ENCODE results near the gene DNAJC30.

DNA sequence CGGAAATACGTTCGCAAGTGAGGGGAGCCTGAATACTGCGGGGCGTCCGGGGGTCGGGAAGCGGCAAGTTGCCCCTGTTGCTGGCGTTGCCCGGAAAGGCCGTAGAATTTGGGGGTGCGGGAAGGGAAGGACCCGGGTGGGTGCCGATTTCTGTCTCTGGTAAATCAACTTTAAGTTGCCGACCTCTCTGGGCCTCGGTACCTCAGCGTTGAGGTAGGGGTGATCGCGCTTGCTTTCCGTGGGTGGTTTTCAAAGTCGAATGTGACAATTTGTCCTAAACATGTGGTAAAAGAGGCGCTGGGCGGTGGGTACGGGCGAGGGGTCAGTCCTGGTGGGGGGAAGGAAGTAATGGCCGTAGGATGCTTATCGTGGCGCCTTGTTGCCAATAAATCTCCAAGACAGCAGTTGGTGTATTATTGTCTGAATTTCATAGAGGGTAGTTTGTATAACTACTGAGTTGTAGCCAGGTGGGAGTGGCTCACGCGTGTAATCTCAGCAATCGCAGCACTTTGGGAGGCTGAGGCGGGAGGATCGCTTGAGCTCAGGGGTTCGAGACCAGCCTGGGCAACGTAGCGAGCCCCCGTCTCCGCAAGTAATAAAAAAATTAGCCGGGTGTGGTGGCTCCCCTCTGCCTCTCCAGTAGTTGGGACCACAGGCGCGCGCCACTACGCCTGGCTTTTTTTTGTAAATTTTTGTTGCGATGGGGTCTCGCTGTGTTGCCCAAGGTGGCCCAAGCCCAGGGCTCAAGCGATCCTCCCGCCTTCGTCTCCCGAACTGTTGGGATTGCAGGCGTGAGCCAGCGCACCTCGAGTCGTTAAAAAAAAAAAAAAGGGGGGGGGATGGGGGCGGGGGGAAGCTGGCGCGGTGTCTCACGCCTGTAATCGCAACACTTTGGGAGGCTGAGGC is 788 bp upstream of the DNAJC30 start:
- TF ChIP-seq CTCF (IDR thresholded peaks at IDR 0.05; ENCODE audit: poor library complexity, severe bottlenecking) (no peak), EP300 (conservative IDR thresholded peaks at IDR 0.05; ENCODE audit: poor library complexity, severe bottlenecking) (no peak), TAF1 (IDR thresholded peaks at IDR 0.05; ENCODE audit: low read depth) (no peak), POLR2AphosphoS5 (IDR thresholded peaks at IDR 0.05) (no peak)
- TF ChIP-seq, protein P1, sequence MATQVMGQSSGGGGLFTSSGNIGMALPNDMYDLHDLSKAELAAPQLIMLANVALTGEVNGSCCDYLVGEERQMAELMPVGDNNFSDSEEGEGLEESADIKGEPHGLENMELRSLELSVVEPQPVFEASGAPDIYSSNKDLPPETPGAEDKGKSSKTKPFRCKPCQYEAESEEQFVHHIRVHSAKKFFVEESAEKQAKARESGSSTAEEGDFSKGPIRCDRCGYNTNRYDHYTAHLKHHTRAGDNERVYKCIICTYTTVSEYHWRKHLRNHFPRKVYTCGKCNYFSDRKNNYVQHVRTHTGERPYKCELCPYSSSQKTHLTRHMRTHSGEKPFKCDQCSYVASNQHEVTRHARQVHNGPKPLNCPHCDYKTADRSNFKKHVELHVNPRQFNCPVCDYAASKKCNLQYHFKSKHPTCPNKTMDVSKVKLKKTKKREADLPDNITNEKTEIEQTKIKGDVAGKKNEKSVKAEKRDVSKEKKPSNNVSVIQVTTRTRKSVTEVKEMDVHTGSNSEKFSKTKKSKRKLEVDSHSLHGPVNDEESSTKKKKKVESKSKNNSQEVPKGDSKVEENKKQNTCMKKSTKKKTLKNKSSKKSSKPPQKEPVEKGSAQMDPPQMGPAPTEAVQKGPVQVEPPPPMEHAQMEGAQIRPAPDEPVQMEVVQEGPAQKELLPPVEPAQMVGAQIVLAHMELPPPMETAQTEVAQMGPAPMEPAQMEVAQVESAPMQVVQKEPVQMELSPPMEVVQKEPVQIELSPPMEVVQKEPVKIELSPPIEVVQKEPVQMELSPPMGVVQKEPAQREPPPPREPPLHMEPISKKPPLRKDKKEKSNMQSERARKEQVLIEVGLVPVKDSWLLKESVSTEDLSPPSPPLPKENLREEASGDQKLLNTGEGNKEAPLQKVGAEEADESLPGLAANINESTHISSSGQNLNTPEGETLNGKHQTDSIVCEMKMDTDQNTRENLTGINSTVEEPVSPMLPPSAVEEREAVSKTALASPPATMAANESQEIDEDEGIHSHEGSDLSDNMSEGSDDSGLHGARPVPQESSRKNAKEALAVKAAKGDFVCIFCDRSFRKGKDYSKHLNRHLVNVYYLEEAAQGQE (IDR thresholded peaks at IDR 0.05; ENCODE audit: borderline replicate concordance), result no peak
